OCI-LY3 (cell line): ENCODE data around the gene RBPJ.

Experiments
- CTCF ChIP-seq: fragments of 200-600, 300-600 bp; sonication (generic); IDR thresholded peaks from 2 replicates; pipeline ENCODE4 v1.5.1; 2014; ENCODE audit warnings: antibody characterized with exemption, low read length, low read depth
- EZH2phosphoT487 ChIP-seq: fragments of 200-600 bp; shearing (Covaris generic); IDR thresholded peaks from 2 replicates; pipeline ENCODE4 v1.6.1; 2018; ENCODE audit warnings: antibody characterized with exemption, mixed run types, low read depth

GRCh38 chr4:26271703-26272102 lies 49.1 kb upstream of the RBPJ start:
- no peak for TF ChIP-seq CTCF
- TF ChIP-seq EZH2phosphoT487, result no peak
